NCI-H2196 treated with DMSO at 0.1 percent for 48 hours (cell line): ENCODE data around the gene PLXNC1.

Experiments used
- DNase-seq: peaks from one replicate; lab custom pipeline; 2025; ENCODE audit not compliant: unreplicated experiment; lab: John Stamatoyannopoulos, UW

PLXNC1 gene

DNA sequence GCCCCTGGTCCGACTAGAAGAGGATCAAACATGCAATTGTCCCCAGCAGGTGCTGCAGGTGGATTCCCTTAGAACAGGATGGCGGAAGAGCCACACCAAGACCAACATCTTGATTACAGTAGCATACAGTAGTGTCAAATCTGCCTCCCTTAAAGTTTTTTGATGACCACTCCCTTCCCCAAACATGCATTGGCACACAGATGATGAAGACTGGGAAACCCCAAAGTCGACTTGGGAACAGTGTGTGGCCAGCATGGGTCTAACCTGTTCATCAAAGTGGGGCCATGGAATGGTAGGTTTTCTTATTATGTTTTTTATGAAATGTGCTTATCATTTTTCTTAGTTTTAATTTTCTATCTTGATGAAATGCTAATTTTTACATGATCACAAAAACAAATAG, 8.8 kb downstream of the PLXNC1 start:
- DNase-seq: no peak

DNA sequence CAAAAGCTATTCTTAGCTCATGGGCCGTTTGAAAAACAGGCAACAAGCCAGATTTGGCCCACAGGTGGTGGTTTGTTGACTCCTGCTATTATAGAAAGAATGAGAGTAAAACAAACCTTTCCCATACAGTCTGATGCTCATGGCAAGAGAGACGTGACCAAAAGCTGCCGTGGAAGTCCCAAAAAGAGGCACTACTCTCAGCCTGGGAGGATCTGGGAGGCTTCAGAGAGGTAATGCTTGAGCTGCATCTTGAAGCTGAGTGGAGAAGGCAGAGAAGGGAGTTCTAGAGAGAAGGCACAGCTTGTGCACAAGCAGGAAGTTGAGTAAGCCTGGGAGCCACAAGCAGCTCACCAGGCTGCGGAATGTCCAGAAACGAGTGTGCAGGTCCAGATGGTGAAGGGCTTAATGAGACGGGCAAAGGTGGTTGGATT, 9.6 kb downstream of the PLXNC1 start:
- no peak for DNase-seq

DNA sequence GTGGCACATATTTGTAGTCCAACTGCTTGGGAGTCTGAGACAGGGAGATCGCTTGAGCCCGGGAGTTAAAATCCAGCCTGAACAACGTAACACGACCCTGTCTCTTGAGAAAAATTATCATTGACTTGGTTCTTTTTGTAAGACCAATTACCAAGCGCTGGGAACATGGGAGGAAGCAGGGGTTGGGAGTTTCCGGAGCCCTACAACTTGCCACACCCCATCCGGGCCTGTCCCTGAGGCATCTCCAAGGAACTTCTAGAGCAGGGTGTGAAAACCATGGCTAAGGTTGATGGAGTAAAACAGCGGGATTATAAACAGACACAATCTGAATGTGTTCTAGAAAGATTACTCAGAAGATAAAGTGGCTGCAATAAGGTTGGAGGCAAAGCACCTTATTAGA, 10.3 kb downstream of the PLXNC1 start:
- no peak for DNase-seq

DNA sequence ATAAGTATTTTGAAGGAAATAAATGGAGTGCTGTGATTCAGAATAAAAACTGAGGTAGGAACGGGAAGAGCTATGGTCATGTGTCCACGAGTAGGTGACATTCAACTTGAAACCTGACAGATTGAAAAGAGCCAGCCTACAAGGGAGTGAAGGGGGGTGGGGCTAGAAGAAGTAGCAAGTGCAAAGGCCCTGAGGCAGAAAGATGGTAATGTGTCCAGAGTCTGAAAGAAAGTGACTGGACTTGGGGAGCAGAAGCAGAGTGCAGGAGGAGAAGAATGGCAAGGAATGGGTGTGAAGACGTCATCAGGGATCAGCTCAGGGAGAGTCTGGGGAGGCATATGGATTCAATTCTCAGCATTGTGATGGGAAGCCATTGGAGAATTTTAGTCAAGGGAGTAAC, 13.7 kb downstream of the PLXNC1 start:
- DNase-seq: no peak

DNA sequence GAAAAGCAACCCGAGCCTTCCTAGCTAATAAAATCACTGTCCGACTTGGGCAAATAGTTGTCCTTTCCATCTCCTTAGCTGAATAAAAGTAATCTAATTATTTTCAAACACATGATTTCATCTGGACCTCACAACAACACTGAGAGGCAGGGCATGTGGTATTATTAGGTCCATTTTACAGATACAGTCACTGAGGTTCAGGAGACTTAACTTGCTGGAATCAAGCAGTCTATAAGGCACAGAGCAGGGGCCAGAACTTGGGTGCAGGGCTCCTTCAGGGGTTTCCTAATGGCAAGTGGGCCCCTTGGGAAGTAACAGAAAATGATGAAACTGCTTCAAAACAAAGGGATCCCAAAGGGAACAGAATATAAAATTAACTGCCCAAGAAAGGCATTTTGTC, 15.5 kb downstream of the PLXNC1 start:
- no peak for DNase-seq

DNA sequence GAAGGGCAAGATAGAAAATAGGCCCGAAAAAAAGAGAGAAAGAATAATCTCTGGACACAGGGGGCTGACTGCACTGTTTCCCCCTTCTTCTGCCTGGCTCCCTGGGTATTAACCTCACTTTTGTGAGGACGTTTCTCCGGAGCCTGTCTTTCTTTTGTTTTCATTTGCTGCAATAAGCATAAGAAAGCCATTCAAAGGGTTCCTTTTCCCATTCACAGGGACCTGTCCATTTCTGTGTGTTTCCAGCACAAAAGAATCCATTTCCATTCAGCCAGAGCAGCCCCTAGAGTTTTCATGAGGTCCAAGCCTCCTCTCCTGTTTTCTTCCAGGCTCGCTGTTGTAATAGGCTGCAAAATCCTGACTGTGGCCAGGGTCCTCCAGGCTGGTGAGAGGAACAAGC, 16.8 kb downstream of the PLXNC1 start:
- no peak for DNase-seq

DNA sequence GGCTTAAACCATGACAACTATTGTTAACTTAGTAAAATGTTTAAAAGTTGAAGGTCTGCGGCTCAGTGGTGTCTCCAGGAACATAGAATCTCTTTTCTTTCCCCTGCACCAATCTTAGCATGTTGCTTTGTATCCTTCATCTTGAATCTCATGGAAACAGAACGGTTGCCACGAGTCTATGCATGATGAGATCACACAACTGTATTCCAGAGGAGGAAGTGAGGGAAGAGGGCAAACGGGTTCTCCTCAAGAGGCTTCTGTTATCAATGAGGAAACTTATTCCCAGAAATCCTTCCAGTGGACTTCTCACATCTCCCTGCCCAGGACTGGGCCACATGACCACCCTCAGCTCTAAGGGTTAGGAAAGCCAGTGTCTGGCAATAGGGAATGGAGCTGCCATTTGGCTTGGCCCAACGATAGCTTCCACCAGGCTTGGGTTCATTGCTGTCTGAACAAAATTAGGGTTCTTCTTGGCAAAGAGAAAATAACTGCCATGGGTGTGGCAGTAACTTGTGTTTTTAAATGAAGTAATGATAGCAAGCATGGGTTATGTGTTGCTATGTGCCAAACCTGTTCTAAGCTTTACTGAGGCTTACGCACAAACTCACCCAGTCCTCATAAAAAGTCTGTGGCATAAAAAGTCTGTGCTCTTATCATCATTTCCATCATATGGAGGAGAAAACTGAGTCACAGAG, 17.4 kb downstream of the PLXNC1 start:
- no peak for DNase-seq

DNA sequence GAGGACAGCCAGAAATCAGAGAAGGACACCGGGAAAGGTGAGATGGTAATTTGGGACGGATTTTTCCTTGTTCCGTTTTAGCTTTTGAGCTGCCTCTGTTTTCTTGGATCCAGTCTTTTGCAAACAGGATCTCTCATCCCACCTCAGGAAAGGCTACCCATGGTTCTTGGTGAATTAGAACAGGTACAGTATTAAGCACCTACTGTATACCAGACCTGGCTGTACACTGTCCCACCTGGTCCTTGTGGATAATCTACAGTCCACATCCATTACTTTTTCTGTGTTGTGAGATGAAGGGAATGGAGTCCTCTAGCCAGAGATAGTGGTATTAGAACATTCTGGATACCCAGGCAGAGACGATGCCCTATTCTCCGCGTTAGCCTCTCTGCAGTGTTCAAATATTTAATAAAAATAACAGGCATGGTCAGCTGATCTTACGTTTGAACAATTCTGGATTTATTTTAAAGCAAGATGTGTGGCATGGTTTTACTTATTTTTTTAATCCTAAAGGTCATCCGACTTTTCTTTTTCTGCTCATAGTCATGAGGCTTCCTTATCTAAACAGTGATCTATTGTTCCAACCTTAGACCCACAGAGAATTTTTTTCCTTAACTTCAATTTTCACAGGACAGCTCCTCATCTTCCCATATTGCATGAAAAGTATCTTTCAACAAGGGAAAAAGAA, 18.8 kb downstream of the PLXNC1 start:
- DNase-seq: no peak

DNA sequence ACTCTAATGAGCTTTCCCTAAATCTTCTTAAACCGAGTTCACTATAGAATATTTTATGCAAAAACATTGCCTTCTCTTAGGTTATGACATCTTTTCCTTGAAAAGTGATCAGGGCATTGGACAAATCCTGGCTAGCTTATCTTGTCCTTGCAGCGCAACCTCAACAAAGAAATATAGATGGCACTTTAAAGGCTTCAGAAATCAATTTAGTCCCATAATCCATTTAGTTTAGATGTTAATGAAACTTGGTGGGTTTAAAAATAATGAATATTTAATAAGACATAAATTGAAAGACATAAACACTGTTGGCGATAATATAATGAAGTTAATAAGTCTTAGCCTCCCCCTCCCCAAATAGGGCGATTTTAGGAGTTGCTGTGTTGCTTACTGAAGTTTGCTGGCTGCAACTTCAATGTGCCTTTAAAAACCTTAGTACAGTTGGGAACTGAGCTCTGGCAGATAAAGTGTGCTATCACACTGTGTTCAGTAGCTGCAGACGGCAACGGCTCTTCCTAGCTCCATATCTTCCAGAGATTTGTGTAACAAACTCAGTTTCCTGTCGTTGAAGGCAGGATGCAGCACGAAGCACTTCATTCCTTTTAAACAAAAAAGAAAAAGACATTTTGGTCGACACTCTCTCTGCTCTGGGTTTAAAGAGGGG, 19.5 kb downstream of the PLXNC1 start:
- DNase-seq: no peak

DNA sequence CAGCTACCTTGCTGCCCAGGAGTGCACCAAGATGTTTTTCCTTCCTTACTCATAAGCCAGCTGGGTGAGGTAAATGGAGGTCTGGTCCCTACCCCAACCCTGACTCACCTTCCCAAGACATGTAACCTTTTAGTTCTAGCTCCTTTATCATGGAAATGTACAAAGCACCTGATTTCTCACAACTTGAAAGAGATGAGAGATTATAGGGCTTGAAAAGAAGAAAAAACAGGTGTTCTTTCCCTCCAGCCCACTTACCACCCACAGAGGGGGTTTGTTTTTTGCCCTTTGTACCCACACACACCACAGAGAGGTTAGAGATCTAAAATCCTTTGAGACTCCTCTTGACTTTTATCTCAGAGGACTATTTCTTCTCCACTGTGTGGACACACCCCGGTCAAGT, 21.1 kb downstream of the PLXNC1 start:
- DNase-seq: no peak

DNA sequence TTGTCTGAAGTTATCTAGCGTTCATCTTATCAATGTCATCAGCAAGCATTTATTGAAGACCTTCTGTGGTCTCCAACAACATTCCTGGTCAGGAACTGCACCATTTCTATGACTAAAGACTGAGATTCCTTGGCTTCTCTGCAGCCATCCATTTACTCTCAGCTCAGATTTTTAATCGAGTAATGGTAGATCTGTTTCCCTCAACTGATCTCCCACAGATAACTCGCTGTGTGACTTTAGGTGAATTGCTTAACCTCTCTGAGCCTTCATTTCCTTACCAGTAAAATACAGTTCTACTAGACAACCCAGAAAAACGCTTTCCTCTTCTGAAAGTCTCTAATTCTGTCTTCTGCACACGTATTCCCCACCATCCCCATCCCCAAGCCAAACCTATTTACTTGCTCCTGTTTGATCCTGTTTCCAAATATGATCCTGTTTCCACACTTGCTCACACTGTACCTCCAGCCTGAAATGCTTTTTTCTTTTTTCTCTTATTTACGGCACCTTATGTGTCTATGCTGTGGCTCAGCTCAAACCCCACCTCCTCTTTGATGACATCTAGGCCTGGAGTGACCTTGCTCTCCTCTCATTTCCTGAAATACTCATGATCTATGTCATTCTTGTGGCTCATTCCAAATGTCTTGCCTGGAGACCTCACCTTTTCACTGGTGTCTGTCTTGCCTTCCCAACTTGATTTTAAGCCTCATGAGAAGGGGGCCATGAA, 21.8 kb downstream of the PLXNC1 start:
- DNase-seq: no peak

DNA sequence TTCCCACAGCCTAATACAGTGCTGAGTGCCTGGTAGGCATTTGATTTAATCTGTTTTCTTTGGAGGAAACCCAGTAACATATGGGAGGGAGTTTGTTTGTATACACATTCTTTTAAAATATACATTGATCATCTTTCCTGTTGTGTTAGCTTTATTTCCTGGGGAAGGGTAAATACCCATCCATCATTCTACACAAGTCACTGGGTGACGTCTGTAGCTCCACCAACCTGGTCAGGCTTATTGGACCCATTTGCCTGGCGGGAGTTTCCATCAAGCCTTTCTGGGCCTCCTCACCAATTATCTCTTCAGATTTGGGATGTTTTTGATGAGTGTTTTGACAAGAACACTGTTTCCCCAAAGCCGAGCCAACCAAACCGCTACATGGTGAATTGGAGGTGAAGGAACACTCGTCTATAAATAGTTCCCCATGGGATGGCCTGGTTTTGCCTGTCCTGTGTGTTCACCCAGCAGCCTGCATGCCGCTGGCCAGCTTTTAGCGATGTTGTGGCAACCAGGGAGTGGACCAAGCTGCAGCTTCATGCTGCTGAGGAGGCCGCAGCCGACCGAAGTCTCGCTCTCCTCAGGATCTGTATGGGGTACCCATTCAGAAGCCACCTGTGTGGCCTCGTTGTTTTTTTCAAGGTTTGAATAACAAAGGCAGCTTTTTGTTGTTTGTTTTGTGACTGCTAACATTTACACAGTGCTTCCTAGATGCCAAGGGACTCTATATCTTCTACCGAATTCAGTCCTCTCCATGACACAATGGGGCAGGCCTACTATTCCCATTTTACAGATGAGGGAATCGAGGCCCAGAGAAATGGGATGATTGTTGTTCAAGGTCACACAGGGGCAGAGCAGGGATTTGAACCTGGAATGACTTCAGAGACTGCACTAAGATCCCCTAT, 22.6 kb downstream of the PLXNC1 start:
- no peak for DNase-seq

DNA sequence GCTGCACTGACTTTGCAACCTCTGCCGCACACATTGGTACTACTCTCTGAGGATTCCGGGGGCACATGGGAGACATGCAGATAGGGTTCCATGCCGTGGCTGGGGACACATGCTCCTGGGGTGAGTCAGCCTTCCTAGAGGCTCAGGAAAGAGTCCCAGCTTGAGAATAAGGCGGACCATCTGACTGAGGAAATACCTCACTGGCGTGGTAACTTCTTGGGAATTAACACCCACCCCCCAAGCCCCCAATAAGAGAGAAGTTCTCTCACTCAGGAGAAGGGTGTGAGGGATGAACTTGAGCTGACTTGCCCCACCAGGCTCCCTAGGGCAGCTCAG, 23.2 kb downstream of the PLXNC1 start:
- no peak for DNase-seq

DNA sequence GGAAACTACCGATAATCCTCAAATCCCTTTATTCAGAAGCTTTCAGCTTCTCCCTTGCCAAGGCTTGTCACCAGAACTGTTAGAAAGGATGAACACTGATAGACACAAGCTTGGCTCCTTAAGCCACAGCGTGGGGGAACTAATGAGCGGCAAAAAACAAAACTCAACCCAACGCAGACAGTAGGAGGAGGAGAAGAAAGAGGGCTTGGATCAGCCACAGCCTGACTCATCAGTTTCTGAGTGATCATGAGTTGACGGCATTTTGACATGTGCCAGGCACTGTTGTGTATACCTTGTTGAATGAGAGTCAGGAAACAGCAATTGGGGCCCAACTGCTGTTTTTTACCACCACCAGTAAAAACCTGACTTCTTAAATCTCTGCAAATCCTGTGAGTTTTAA, 23.7 kb downstream of the PLXNC1 start:
- DNase-seq: no peak

DNA sequence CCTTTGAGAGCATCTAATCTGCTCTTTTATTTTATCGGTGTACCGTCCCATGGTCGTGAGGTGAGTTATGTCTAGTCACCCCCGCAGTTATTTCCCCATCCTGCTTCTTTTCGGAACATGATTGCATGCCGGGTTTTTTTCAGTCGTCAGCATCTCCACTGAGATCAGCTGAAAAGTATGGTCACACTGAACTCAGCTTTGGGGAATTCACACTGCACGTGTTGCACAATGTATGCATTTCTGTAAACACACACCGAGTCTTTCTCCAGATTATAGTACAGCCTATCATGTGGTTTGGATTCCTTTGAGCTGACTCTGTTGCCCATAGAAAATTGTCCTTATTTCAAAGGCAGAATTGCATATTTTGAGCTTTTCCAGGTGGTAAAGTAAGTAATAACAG, 24.6 kb downstream of the PLXNC1 start:
- no peak for DNase-seq

DNA sequence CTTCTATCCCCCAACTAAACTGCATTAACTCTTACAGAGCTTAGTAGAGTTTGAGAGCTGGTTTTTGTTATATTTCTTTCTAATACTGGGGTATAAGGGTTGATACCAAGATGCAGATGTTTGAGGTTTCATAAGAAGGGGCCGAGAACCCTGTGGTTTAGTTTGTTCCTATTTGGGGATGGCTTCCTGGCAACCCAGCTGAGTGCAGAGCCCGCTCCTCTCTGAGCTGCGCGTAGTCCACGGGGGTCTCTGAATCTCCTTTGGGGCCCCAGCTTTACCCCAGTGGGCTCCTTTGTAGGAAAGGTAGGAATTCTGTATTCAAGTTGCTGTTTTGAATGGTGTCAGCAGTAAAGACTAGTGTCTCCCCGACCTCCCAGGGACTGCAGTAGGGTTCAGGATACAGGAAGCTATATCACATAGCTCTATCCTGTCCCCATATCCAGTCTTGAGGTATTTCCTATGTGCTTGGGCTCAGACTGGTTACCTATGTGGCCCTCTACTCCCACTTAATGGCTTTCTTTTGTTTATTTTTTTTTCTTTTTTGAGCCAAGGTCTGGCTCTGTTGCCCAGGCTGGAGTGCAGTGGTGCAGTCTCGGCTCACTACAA, 25.4 kb downstream of the PLXNC1 start:
- no peak for DNase-seq

DNA sequence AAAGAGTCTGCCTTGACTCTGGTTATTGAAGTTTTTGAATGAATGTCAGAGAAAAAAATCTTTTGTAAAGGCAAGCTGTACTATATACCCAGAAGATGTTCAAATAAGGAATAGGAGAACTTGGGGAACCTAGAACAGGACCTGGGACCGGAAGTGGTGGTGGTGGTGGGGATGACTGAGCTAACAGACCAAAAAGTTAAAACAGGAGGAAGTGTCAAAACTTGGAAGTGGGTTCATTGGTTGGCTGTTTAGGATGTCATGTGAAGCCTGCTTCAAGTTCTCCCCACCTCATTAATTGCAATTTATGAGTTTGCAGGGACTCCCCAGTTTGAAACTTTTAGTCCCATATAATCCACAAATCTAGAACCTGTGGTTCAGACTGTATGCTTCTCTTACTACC, 26.2 kb downstream of the PLXNC1 start:
- DNase-seq: no peak

DNA sequence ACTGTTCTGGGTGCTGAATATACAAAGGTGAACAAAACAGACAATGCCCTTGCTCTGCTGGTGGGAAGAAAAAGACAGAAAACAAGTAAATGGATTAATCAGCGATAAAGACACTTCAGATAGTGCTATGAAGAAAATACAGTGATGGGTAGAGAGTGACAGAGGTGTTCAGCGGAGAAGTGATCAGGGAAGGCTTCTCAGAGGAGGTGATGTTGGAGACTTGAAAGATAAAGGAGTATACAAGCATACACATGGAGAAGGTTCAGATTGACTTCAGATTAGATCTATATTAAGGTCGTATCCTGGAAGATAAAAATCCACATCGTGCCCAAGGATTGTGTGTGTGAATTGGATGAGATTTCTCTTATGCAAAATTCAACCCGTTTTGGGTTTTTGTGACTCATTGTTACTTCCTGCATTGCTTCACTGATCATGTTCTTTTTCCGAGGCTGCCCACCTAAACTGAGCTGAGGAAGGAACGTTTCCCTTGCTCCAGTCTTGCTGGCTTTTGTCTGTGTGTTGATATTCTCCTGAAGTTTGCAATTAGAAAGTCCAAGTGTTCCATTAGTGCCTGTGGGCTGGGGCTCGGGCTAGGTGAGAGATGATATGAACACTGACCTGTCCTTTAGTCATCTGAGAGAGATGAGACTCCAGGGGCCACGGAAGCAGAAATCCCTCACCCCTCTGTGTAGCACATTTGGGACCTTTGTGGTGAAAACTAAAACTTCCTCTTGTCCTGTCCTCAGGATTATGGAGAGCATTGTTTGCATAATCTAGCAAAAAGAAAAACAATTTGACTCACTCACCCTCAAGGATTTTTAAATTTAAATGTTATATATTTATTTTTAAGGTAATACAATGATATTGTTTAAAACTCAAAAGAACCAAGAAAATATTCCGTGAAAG, 27.6 kb downstream of the PLXNC1 start:
- no peak for DNase-seq

DNA sequence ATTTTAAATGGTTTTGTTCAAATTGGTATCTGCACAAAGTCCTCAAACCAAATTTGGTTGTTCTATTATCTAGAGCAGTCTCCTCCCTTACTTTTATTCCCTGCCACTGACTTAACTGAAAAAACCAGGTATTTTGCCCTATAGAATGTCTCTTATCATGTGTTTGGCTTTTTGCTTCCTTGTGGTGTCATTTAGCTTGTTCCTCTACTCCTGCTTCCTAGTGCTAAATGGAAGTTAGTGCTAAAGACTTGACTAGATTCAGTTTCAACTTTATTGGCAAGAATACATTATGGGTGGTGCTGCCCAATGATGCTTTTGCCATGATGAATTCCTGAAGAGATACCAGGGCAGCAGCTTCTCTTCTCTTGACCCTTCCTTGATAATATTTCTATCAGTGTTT, 29.7 kb downstream of the PLXNC1 start:
- DNase-seq: no peak
